ENCODE results near the gene CXorf65. TPM values are rescaled to one million over a fixed set of nuclear protein-coding genes. Genes with fewer than 3 reads are reported as not detected.
A peak's percentile ranks its signal among the peaks of the same experiment; 100 is the strongest.

CXorf65 gene
- total RNA-seq, 2 experiments from 2014 or later: 7.7 to 11.3 TPM

DNA sequence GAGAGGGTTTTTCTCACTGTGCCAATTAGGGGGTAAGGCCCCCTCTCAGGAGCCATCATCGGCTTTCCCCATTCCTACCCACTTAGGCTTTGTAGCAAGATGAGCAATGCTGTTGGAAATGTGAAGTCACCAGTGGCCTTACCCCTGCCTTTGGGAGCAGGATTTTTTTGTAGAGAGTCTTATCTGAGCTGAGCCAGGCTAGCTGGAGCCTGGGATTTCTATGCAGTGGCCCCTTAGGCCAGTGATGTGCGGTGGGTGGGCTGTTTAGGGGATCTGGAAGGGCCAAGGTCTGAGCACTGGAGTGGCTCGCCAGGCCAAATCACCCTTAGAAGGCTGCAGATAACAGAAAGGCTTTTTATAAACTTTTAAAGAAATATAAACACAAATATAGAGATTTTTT is 4.2 kb downstream of the CXorf65 start:
- peaks cover 77% of the 10 kb centered on the region for H3K4me1 Mint-ChIP-seq (ENCODE audit: low read depth)
- no peak for DNase-seq
- H3K27me3 Mint-ChIP-seq (ENCODE audit: low read depth): no peaks in the 10 kb centered on the region
- intact Hi-C loops (cut with micrococcal nuclease): no loop called here
- H3K27ac Mint-ChIP-seq: peak overlapping the region; percentile 95
- no peaks in the 10 kb centered on the region for H3K9me3 Mint-ChIP-seq
- no peak overlapping the region for H3K4me3 Mint-ChIP-seq
- peaks cover 21% of the 10 kb centered on the region for H3K36me3 Mint-ChIP-seq (ENCODE audit: low read depth)
- CTCF ChIA-PET: interaction anchor here (1.9 to 4.6 kb wide), 3 partner anchors 10 to 28 kb away, joined by 8 to 60 read pairs (median 20); partner anchors contain the start of genes IL2RG and MED12

- H3K4me3 Mint-ChIP-seq: no peak overlapping the region
- intact Hi-C loops (cut with micrococcal nuclease): no loop called here
- no peaks in the 10 kb centered on the region for H3K27me3 Mint-ChIP-seq (ENCODE audit: low read depth)
- H3K36me3 Mint-ChIP-seq (ENCODE audit: low read depth): peaks cover 10% of the 10 kb centered on the region
- peaks cover 69% of the 10 kb centered on the region for H3K4me1 Mint-ChIP-seq (ENCODE audit: low read depth)
- CTCF ChIA-PET: interaction anchor here (0.9 to 4.6 kb wide), 6 partner anchors 9 to 77 kb away, joined by 4 to 60 read pairs (median 6); partner anchors contain the start of genes IL2RG and MED12
- H3K27ac Mint-ChIP-seq: peak overlapping the region; percentile 69
- H3K9me3 Mint-ChIP-seq: no peaks in the 10 kb centered on the region
- DNase-seq: peak; percentile 51
Observed at GRCh38 chrX:71100581-71101505, 5.7 kb downstream of the CXorf65 start.

DNA sequence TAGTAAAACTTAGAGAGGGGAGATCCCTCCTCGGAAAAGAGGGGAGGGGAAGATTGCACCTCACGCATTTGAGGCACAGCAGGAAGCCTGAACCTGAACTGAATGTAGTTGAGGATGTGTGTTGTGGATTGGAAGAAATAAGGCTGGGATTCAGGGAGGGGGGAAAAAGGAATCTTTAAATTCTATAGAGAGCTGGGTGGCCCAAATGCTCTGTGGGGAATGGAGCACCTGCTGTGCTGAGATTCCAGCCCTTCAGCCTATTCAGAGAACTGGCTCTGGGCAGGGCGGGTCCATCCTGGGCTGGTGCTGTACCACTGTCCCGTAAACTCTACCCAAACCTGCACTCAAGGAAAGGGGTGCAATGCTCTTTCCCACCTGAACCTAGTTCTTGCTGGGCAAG is 6.8 kb downstream of the CXorf65 start:
- H3K27ac Mint-ChIP-seq: peak overlapping the region; percentile 50
- no peaks in the 10 kb centered on the region for H3K9me3 Mint-ChIP-seq
- intact Hi-C loops (cut with micrococcal nuclease): no loop called here
- H3K4me1 Mint-ChIP-seq (ENCODE audit: low read depth): peaks cover 67% of the 10 kb centered on the region
- CTCF ChIA-PET: interaction anchor here (0.6 to 4.6 kb wide), 9 partner anchors 11 to 80 kb away, joined by 3 to 60 read pairs (median 4); partner anchors contain the start of genes IL2RG and MED12
- H3K27me3 Mint-ChIP-seq (ENCODE audit: low read depth): no peaks in the 10 kb centered on the region
- peaks cover 6% of the 10 kb centered on the region for H3K36me3 Mint-ChIP-seq (ENCODE audit: low read depth)
- no peak overlapping the region for H3K4me3 Mint-ChIP-seq
- DNase-seq: no peak

GRCh38 chrX:71098951-71099506 is 7.5 kb downstream of the CXorf65 start:
- intact Hi-C loops (cut with micrococcal nuclease): loop anchor here (1.0 kb wide), 5 partner anchors 12 to 183 kb away; partner anchors contain the start of genes IL2RG and MED12
- peaks cover 60% of the 10 kb centered on the region for H3K4me1 Mint-ChIP-seq (ENCODE audit: low read depth)
- no peaks in the 10 kb centered on the region for H3K9me3 Mint-ChIP-seq
- H3K36me3 Mint-ChIP-seq (ENCODE audit: low read depth): peaks cover 2% of the 10 kb centered on the region
- no peak overlapping the region for H3K27ac Mint-ChIP-seq
- H3K4me3 Mint-ChIP-seq: no peak overlapping the region
- H3K27me3 Mint-ChIP-seq (ENCODE audit: low read depth): no peaks in the 10 kb centered on the region
- DNase-seq: no peak
- CTCF ChIA-PET: interaction anchor here (0.6 to 4.6 kb wide), 10 partner anchors 11 to 99 kb away, joined by 3 to 60 read pairs (median 4); partner anchors contain the start of genes IL2RG and MED12

- CTCF ChIA-PET: interaction anchor here (1.0 to 1.5 kb wide), 3 partner anchors 20 to 31 kb away, joined by 3 to 9 read pairs (median 4); partner anchors contain the start of genes MED12 and SNX12
- Mint-ChIP-seq H3K4me3 (no peak overlapping the region), H3K27me3 (ENCODE audit: low read depth) (no peaks in the 10 kb centered on the region), H3K9me3 (no peaks in the 10 kb centered on the region), H3K36me3 (ENCODE audit: low read depth) (no peaks in the 10 kb centered on the region), H3K27ac (no peak overlapping the region), H3K4me1 (ENCODE audit: low read depth) (peaks cover 53% of the 10 kb centered on the region)
- intact Hi-C loops (cut with micrococcal nuclease): loop anchor here (1.0 kb wide), 5 partner anchors 13 to 184 kb away; partner anchors contain the start of genes IL2RG and MED12
- DNase-seq: peak; percentile 79
Observed at GRCh38 chrX:71098302-71098701, 8.2 kb downstream of the CXorf65 start.

DNA sequence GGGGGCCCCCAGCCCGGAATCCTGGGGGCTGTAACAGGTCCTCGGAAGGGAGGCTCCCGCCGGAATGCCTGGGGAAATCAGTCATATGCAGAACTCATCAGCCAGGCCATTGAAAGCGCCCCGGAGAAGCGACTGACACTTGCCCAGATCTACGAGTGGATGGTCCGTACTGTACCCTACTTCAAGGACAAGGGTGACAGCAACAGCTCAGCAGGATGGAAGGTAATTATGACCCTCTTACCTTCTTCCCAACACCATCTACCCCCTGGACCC is 9.8 kb downstream of the CXorf65 start:
- H3K27ac Mint-ChIP-seq: no peak overlapping the region
- CTCF ChIA-PET: interaction anchor here (0.9 to 1.3 kb wide), 4 partner anchors 15 to 35 kb away, joined by 3 to 4 read pairs (median 4); partner anchors contain the start of genes IL2RG and MED12
- H3K4me3 Mint-ChIP-seq: peak overlapping the region; percentile 82
- H3K27me3 Mint-ChIP-seq (ENCODE audit: low read depth): no peaks in the 10 kb centered on the region
- no peaks in the 10 kb centered on the region for H3K36me3 Mint-ChIP-seq (ENCODE audit: low read depth)
- H3K9me3 Mint-ChIP-seq: no peaks in the 10 kb centered on the region
- no peak for DNase-seq
- peaks cover 40% of the 10 kb centered on the region for H3K4me1 Mint-ChIP-seq (ENCODE audit: low read depth)
- intact Hi-C loops (cut with micrococcal nuclease): no loop called here

DNA sequence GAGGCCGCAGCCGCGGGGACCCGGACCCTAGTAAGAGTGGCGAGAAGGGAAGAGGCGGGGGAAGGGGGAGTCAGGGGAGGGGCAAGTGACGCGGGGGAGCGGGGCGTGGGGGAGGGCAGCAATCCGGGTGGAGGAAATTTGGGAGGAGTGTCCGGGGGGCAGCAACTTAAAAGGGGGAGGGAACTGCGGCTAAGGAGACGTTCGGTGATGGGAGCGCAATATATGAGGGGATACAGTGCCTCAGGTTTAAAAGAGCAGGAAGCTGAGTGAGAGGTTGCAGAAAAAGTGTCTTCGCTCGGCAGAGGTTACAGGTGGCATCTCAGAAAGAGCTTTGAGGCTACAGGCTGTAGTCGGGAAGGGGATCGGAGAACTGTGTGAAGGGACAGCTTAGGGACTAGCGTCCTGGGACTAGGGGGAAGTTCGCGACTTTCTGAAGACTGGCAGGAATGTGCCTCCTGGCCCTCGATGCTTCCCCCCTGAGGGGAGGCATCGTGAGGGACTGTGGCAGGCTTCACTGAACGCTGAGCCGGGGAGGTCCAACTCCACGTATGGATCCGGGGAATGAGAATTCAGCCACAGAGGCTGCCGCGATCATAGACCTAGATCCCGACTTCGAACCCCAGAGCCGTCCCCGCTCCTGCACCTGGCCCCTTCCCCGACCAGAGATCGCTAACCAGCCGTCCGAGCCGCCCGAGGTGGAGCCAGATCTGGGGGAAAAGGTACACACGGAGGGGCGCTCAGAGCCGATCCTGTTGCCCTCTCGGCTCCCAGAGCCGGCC is 10.4 kb downstream of the CXorf65 start:
- peaks cover 35% of the 10 kb centered on the region for H3K4me1 Mint-ChIP-seq (ENCODE audit: low read depth)
- intact Hi-C loops (cut with micrococcal nuclease): loop anchor here (1.0 kb wide), 2 partner anchors 28 to 270 kb away; partner anchors contain the start of genes SNX12 and TAF1

GRCh38 chrX:71095555-71095980 is 11.0 kb downstream of the CXorf65 start, which contains the start of gene FOXO4:
Gene FOXO4 (plus strand): TSS chrX:71095851. CDS start chrX:71096529, 678 bp downstream.
- Mint-ChIP-seq H3K4me3 (peak within 1 kb of the TSS; percentile 82), H3K9me3 (no peaks in the 10 kb centered on the region), H3K27ac (peak within 1 kb of the TSS; percentile 72), H3K4me1 (ENCODE audit: low read depth) (peaks cover 30% of the 10 kb centered on the region), H3K36me3 (ENCODE audit: low read depth) (no peaks in the 10 kb centered on the region), H3K27me3 (ENCODE audit: low read depth) (no peaks in the 10 kb centered on the region)
- CTCF ChIA-PET: interaction anchor here (0.9 to 1.3 kb wide), 4 partner anchors 16 to 36 kb away, joined by 3 to 4 read pairs (median 4); partner anchors contain the start of genes IL2RG and MED12
- intact Hi-C loops (cut with micrococcal nuclease): loop anchor here (1.0 kb wide), 2 partner anchors 27 to 271 kb away; partner anchors contain the start of genes SNX12 and TAF1
- DNase-seq: peak; percentile 91

More for the DNA sequence above, 10.4 kb downstream of the CXorf65 start:
- CTCF ChIA-PET: interaction anchor here (0.9 to 1.3 kb wide), 4 partner anchors 16 to 35 kb away, joined by 3 to 4 read pairs (median 4); partner anchors contain the start of genes IL2RG and MED12
- H3K27me3 Mint-ChIP-seq (ENCODE audit: low read depth): no peaks in the 10 kb centered on the region
- peak overlapping the region; percentile 7 for H3K27ac Mint-ChIP-seq
- H3K36me3 Mint-ChIP-seq (ENCODE audit: low read depth): no peaks in the 10 kb centered on the region
- peak overlapping the region; percentile 82 for H3K4me3 Mint-ChIP-seq
- H3K9me3 Mint-ChIP-seq: no peaks in the 10 kb centered on the region
- no peak for DNase-seq

DNA sequence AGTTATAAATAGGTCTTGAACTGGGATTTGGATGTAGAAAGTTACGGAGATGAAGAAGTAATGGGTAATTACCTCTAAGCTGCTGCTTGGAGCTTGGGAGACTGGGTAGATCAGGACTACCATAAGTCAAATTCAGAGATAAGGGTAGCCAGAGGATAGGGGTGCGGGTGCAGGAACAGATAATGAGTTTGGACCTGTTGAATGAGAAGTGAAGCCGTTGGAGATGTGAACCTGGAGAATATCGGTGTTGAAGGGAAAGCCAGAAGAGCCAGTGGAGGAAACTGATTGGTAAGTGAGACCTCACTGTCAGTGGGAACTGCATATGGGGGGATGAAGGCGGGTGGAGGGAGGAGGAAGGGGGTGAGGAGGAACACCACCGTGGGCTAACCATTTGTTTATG is 11.5 kb downstream of the CXorf65 start:
- intact Hi-C loops (cut with micrococcal nuclease): loop anchor here (1.0 kb wide), 2 partner anchors 27 to 271 kb away; partner anchors contain the start of genes SNX12 and TAF1
- Mint-ChIP-seq H3K27ac (peak overlapping the region; percentile 5), H3K27me3 (ENCODE audit: low read depth) (no peaks in the 10 kb centered on the region), H3K36me3 (ENCODE audit: low read depth) (no peaks in the 10 kb centered on the region), H3K4me1 (ENCODE audit: low read depth) (peaks cover 28% of the 10 kb centered on the region), H3K9me3 (no peaks in the 10 kb centered on the region), H3K4me3 (peak overlapping the region; percentile 82)
- DNase-seq: no peak
- CTCF ChIA-PET: no interaction called here

DNA sequence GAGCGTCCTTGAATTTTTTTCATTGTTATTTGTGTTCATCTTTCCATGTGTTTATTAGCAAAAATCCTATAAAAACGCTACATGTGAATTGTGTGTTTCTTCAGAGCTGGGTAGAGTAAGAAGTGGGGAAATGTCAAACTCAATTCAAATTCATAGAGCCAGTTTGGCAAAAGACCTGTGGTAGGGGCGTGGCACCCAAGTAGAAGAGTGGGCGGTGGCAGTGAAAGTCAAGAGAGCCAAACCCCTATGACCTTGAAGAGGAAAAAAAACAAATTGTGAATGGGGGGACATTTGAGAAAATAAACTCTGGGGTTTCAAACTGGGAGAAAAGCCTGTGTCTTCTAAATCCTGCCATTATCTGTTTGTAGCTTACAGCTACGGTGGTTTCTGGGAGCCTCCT is 15.3 kb downstream of the CXorf65 start:
- Mint-ChIP-seq H3K4me1 (ENCODE audit: low read depth) (peaks cover 4% of the 10 kb centered on the region), H3K9me3 (no peaks in the 10 kb centered on the region), H3K27ac (no peak overlapping the region), H3K27me3 (ENCODE audit: low read depth) (no peaks in the 10 kb centered on the region), H3K4me3 (no peak overlapping the region), H3K36me3 (ENCODE audit: low read depth) (no peaks in the 10 kb centered on the region)
- DNase-seq: no peak
- intact Hi-C loops (cut with micrococcal nuclease): no loop called here
- CTCF ChIA-PET: no interaction called here

DNA sequence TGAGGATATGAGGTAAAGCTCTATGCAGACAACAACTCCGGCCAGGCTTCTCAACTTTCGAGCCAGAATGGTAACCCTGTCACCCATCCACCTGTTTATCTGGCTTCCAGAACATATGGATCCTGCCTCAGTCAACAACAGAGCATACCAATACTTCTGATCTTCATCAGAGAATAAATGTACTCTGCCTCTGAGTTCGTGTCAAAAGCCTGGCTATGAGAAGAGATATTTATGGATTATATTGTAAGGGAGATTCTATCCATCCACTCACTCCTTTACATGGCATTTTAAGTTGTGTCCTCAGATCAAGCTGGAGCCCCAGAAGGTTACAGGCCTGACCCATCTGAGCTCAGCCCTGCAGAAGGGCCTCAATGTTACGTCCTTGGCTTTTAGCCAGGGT is 20.6 kb downstream of the CXorf65 start:
- H3K4me3 Mint-ChIP-seq: no peak overlapping the region
- no peak overlapping the region for H3K27ac Mint-ChIP-seq
- H3K27me3 Mint-ChIP-seq (ENCODE audit: low read depth): no peaks in the 10 kb centered on the region
- H3K9me3 Mint-ChIP-seq: no peaks in the 10 kb centered on the region
- H3K4me1 Mint-ChIP-seq (ENCODE audit: low read depth): peaks cover 10% of the 10 kb centered on the region
- DNase-seq: no peak
- intact Hi-C loops (cut with micrococcal nuclease): no loop called here
- no peaks in the 10 kb centered on the region for H3K36me3 Mint-ChIP-seq (ENCODE audit: low read depth)
- CTCF ChIA-PET: interaction anchor here (0.6 kb wide), 1 partner anchor 106 kb away, joined by 3 read pairs; no protein-coding TSS in a partner anchor

All from activated naive CD4-positive, alpha-beta T cell treated with anti-CD3 and anti-CD28 coated beads for 36 hours (primary cell).